Measurements from ENCODE around the gene LRP5. TPM values are rescaled to one million over a fixed set of nuclear protein-coding genes. Genes with fewer than 3 reads are reported as not detected.

LRP5 gene
- total RNA-seq (10.1 TPM), polyA plus RNA-seq (22.1 TPM)
- long read RNA-seq, donor 1, result 0 reads
- long read RNA-seq, donor 2, result 0 reads
- long read RNA-seq, donor 3, full-length matches to known transcripts, result 2 of 2 reads
- long read RNA-seq, donor 3, partial matches to known transcripts, result 0 of 2 reads
- long read RNA-seq, donor 3, other reads (novel, unspliced or antisense), result 0 of 2 reads
- long read RNA-seq, donor 4, full-length matches to known transcripts, result 1 of 1 reads
- long read RNA-seq, donor 4, partial matches to known transcripts, result 0 of 1 reads
- long read RNA-seq, donor 4, other reads (novel, unspliced or antisense), result 0 of 1 reads
- long read RNA-seq, donor 5, full-length matches to known transcripts, result 1 of 1 reads
- long read RNA-seq, donor 5, partial matches to known transcripts, result 0 of 1 reads
- long read RNA-seq, donor 5, other reads (novel, unspliced or antisense), result 0 of 1 reads
- long read RNA-seq, donor 6, full-length matches to known transcripts, result 2 of 2 reads
- long read RNA-seq, donor 6, partial matches to known transcripts, result 0 of 2 reads
- long read RNA-seq, donor 6, other reads (novel, unspliced or antisense), result 0 of 2 reads
- long read RNA-seq, donor 7, result 0 reads
- long read RNA-seq, donor 8, full-length matches to known transcripts, result 1 of 1 reads
- long read RNA-seq, donor 8, partial matches to known transcripts, result 0 of 1 reads
- long read RNA-seq, donor 8, other reads (novel, unspliced or antisense), result 0 of 1 reads
- long read RNA-seq, donor 9, full-length matches to known transcripts, result 1 of 1 reads
- long read RNA-seq, donor 9, partial matches to known transcripts, result 0 of 1 reads
- long read RNA-seq, donor 9, other reads (novel, unspliced or antisense), result 0 of 1 reads
- long read RNA-seq, donor 10, full-length matches to known transcripts, result 1 of 1 reads
- long read RNA-seq, donor 10, partial matches to known transcripts, result 0 of 1 reads
- long read RNA-seq, donor 10, other reads (novel, unspliced or antisense), result 0 of 1 reads

DNA sequence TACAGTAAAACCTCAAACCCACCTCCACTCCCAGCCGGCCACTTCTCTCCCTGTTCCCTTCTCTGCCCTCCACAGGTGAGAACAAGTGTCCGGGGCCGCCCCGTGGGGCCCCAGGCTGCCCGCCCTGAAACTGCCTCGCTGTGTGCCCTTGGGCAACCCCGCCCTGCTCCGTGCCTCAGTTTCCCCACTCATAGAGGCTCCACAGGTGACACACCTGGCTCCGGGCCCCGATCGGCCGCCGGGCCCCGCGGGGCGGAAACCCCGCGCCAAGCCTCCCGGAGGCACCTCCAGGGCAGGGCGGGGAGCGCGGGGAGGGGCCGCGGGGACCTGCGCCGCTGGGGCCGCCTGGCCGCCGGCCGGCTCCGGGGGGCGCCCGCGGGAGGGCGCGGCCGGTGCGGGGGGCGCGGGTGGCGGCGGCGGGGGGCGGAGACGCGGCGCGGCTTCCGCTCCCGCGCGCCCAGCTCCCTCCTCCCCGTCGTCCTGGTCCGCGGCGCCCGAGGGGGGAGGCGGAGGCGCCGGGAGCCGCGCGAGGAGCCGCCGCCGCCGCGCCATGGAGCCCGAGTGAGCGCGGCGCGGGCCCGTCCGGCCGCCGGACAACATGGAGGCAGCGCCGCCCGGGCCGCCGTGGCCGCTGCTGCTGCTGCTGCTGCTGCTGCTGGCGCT is at the start of gene LRP5:
TSS of gene LRP5 (plus strand) at position 475 of the 663 bp plus-strand sequence. CDS start at position 599, 124 bp downstream.
- WGBS, result 3% methylated on average over 83 of the region's 85 CpGs
- Histone ChIP-seq H3K27me3 (ENCODE audit: control insufficient read depth in 2 of 2, insufficient read depth in 1 of 2, low read length in 1 of 2) (peaks cover 0 to 10% of the 10 kb centered on the region in 2 donors), H3K27ac (ENCODE audit: low read depth in 1 of 2, low read length in 1 of 2) (peak within 1 kb of the TSS; percentile 48 to 51), H3K4me1 (ENCODE audit: control insufficient read depth in 2 of 2, insufficient read depth in 2 of 2, low read length in 2 of 2) (peaks cover 20 to 46% of the 10 kb centered on the region in 2 donors), H3K4me3 (ENCODE audit: low read length in 2 of 2) (peak within 1 kb of the TSS; percentile 62 to 83), H3K9me3 (ENCODE audit: control insufficient read depth in 2 of 2, insufficient read depth in 1 of 2, low read length in 1 of 2) (peaks cover 0 to 11% of the 10 kb centered on the region in 2 donors), H3K36me3 (ENCODE audit: control insufficient read depth in 2 of 2, insufficient read depth in 2 of 2, low read length in 1 of 2) (no peaks in the 10 kb centered on the region)
- peak in 1 of 9 donors; percentile 26 for DNase-seq (ENCODE audit: low read depth in 6 of 9, low spot score in 9 of 9)

DNA sequence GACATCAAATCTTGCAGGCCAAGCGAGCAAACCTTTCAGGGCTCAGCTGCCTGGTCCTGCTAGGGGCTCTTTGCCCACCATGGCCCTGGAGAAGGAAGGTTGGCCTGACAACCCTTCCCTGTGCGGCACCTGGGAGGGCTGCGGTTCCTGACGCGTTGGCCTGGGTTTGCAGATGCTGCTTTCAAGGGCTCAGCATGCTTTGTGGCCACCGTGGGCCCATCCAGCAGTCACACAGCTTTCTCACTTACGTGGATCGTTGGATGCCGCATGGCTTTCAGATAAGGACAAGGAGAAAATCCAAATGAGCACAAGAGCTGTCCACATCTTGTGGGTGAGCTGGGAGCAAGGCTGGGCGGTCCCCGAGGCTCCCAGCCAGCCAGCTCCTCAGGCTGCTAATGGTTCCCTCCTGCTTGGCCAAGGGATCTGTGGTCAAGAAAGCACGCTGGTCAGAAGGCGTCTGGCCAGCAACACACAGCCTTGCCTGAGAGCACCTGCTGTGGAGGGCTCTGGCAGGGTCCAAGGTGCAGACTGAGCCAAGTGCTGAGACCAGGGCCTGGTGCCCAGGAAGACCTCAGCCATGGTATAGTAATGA is 48.9 kb upstream of the LRP5 start:
- DNase-seq (ENCODE audit: low read depth in 6 of 9, low spot score in 9 of 9), result no peak
- H3K4me3 ChIP-seq (ENCODE audit: low read length in 2 of 2), result no peak overlapping the region
- no peak overlapping the region for H3K27ac ChIP-seq (ENCODE audit: low read depth in 1 of 2, low read length in 1 of 2)
- H3K9me3 ChIP-seq (ENCODE audit: control insufficient read depth in 2 of 2, insufficient read depth in 1 of 2, low read length in 1 of 2), result no peaks in the 10 kb centered on the region
- peaks cover 0 to 7% of the 10 kb centered on the region in 2 donors for H3K4me1 ChIP-seq (ENCODE audit: control insufficient read depth in 2 of 2, insufficient read depth in 2 of 2, low read length in 2 of 2)
- 96% methylated on average over 13 of the region's 13 CpGs for WGBS
- H3K36me3 ChIP-seq (ENCODE audit: control insufficient read depth in 2 of 2, insufficient read depth in 2 of 2, low read length in 1 of 2), result peaks cover 32 to 59% of the 10 kb centered on the region in 2 donors
- no peaks in the 10 kb centered on the region for H3K27me3 ChIP-seq (ENCODE audit: control insufficient read depth in 2 of 2, insufficient read depth in 1 of 2, low read length in 1 of 2)

DNA sequence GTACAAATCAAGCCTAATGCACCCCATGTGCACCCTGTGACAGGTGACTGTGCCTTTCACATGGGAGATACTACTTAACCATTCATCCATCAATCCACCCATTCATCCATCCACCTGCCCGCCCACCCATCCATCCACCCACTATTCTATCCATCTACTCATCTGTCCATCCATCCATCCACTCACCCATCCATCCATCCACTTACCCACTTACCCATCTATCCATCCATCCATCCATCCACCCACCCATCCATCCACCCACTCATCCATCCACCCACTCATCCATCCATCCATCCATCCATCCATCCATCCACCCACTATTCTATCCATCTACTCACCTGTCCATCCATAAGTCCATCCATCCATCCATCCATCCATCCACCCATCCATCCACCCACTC is 48.1 kb upstream of the LRP5 start:
- no peak for DNase-seq (ENCODE audit: low read depth in 6 of 9, low spot score in 9 of 9)

DNA sequence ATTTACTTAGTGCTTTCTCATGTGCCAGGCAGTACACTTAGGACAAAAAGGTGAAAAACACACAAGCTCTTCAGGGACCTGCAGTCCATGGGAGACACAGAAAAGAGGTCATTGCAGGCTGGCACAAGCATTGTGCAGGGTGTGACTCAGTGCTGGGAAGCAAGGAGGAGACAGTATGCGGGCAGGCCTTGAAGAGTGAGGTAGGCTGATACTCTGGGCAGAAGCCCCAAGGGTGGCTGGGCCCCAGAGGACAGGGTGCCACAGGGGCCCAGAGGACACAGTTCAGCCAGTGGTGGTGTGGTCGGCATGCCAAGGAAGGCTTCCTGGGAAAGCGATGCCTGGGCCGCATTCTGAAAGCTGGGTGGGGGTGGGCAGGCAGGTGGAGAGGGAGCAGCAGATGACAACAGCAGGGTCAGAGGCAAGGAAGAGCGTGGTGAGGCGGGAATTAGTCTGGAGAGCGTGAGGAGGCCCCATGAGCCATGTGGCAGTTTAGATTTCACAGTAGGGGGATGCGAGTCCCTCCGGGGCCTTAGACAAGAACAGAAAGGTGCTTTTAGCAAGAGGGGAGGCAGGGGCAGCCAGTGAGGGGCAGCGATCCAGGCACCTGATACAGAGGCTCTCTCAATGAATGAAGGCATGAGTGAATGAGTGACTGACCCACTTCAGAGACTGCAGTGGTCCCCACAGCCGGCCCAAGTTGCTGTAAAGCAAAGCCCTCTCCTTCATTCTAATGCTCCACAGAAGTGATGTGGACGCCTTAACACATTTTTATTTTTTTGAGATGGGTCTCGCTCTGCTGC is 47.5 kb upstream of the LRP5 start:
- H3K4me3 ChIP-seq (ENCODE audit: low read length in 2 of 2), result no peak overlapping the region
- H3K4me1 ChIP-seq (ENCODE audit: control insufficient read depth in 2 of 2, insufficient read depth in 2 of 2, low read length in 2 of 2), result peaks cover 0 to 7% of the 10 kb centered on the region in 2 donors
- H3K9me3 ChIP-seq (ENCODE audit: control insufficient read depth in 2 of 2, insufficient read depth in 1 of 2, low read length in 1 of 2), result no peaks in the 10 kb centered on the region
- no peak overlapping the region for H3K27ac ChIP-seq (ENCODE audit: low read depth in 1 of 2, low read length in 1 of 2)
- peaks cover 32 to 59% of the 10 kb centered on the region in 2 donors for H3K36me3 ChIP-seq (ENCODE audit: control insufficient read depth in 2 of 2, insufficient read depth in 2 of 2, low read length in 1 of 2)
- WGBS, result 91% methylated on average over 13 of the region's 13 CpGs
- H3K27me3 ChIP-seq (ENCODE audit: control insufficient read depth in 2 of 2, insufficient read depth in 1 of 2, low read length in 1 of 2), result no peaks in the 10 kb centered on the region
- no peak for DNase-seq (ENCODE audit: low read depth in 6 of 9, low spot score in 9 of 9)

More for the DNA sequence above, 48.1 kb upstream of the LRP5 start:
- H3K27ac ChIP-seq (ENCODE audit: low read depth in 1 of 2, low read length in 1 of 2), result no peak overlapping the region
- H3K4me1 ChIP-seq (ENCODE audit: control insufficient read depth in 2 of 2, insufficient read depth in 2 of 2, low read length in 2 of 2), result peaks cover 0 to 7% of the 10 kb centered on the region in 2 donors
- H3K27me3 ChIP-seq (ENCODE audit: control insufficient read depth in 2 of 2, insufficient read depth in 1 of 2, low read length in 1 of 2), result no peaks in the 10 kb centered on the region
- H3K4me3 ChIP-seq (ENCODE audit: low read length in 2 of 2), result no peak overlapping the region
- WGBS, result 97% methylated on average over 1 of the region's 1 CpG
- peaks cover 32 to 59% of the 10 kb centered on the region in 2 donors for H3K36me3 ChIP-seq (ENCODE audit: control insufficient read depth in 2 of 2, insufficient read depth in 2 of 2, low read length in 1 of 2)
- H3K9me3 ChIP-seq (ENCODE audit: control insufficient read depth in 2 of 2, insufficient read depth in 1 of 2, low read length in 1 of 2), result no peaks in the 10 kb centered on the region

DNA sequence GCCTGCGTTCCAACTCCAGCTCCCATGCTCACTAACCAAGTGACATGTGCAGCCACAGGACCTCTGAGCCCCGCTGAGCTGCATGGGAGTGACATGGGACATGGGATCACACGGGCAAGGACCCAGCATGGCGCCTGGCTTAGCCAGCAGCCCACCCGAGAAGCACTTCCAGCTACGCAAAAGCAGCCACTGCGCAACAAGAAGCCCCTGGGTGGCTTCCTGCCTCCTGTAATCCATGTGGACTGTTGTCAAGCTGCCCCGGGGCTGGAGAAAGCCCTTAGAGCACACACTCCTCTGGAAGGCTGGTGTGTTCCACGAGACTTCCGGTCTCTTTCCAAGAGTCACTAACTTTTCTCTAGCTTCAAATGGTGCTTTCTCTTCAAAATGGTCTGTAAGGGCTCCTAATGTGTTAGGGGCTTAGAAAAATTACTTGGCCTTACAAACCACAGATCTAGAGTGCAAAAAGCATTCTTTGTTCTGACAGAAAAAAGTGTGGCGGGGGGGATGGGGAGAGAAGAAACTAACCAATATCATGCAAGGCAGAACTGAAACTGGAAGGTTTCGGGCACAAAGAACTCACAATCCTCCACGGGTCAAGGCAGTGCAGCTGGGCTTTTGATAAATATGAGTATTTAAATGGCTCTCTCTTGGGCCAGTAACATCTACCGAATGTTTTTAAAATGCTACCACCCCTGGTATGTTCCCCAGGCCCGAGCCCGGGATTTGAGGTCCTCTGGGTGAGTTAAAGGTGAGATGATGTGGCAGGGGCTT is 46.1 kb upstream of the LRP5 start:
- no peak for DNase-seq (ENCODE audit: low read depth in 6 of 9, low spot score in 9 of 9)
- H3K36me3 ChIP-seq (ENCODE audit: control insufficient read depth in 2 of 2, insufficient read depth in 2 of 2, low read length in 1 of 2), result peaks cover 25 to 47% of the 10 kb centered on the region in 2 donors
- H3K4me3 ChIP-seq (ENCODE audit: low read length in 2 of 2), result no peak overlapping the region
- H3K9me3 ChIP-seq (ENCODE audit: control insufficient read depth in 2 of 2, insufficient read depth in 1 of 2, low read length in 1 of 2), result no peaks in the 10 kb centered on the region
- 95% methylated on average over 16 of the region's 16 CpGs for WGBS
- no peaks in the 10 kb centered on the region for H3K27me3 ChIP-seq (ENCODE audit: control insufficient read depth in 2 of 2, insufficient read depth in 1 of 2, low read length in 1 of 2)
- peaks cover 5 to 10% of the 10 kb centered on the region in 2 donors for H3K4me1 ChIP-seq (ENCODE audit: control insufficient read depth in 2 of 2, insufficient read depth in 2 of 2, low read length in 2 of 2)
- no peak overlapping the region for H3K27ac ChIP-seq (ENCODE audit: low read depth in 1 of 2, low read length in 1 of 2)

DNA sequence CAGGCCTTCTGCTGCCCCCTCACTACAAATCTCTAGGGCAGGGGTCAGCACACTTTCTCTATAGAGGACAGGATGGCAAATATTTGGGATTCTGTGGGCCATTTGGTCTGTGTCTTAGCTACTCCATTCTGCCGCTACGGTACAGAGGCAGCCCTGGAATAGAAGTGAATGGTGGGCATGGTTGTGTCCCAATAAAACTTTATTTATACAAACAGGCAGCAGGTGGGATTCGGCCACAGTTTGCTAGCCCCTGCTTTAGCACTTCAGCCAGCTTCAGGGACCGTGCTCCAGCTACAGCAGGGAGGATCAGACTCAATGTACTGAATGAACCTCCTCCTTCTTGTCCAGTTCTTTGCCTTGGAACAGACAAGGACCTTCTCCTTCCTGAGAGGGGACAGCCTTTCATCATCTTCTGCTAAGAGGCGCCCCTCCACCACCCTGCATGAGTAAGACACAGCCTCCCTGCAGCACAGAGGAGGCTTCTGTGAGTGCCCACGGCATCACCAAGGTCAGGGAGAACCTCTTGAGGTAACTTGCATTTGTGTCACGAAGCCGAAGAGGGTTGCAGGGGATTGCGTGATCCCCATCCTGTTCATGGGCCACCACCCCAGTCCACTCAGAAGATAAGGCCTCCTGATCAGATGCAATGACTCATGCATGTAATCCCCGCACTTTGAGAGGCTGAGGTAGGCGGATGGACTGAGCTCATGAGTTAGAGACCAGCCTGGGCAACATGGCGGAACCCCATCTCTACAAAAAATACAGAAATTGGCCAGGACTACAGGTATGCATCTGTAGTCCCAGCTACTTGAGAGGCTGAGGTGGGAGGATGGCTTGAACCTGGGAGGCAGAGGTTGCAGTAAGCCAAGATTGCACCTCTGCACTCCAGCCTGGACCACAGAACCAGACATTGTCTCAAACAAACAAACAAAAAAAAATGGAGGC is 45.2 kb upstream of the LRP5 start:
- no peak for DNase-seq (ENCODE audit: low read depth in 6 of 9, low spot score in 9 of 9)
- no peaks in the 10 kb centered on the region for H3K9me3 ChIP-seq (ENCODE audit: control insufficient read depth in 2 of 2, insufficient read depth in 1 of 2, low read length in 1 of 2)
- no peaks in the 10 kb centered on the region for H3K27me3 ChIP-seq (ENCODE audit: control insufficient read depth in 2 of 2, insufficient read depth in 1 of 2, low read length in 1 of 2)
- peaks cover 5 to 14% of the 10 kb centered on the region in 2 donors for H3K4me1 ChIP-seq (ENCODE audit: control insufficient read depth in 2 of 2, insufficient read depth in 2 of 2, low read length in 2 of 2)
- no peak overlapping the region for H3K4me3 ChIP-seq (ENCODE audit: low read length in 2 of 2)
- H3K27ac ChIP-seq (ENCODE audit: low read depth in 1 of 2, low read length in 1 of 2), result no peak overlapping the region
- WGBS, result 95% methylated on average over 12 of the region's 12 CpGs
- H3K36me3 ChIP-seq (ENCODE audit: control insufficient read depth in 2 of 2, insufficient read depth in 2 of 2, low read length in 1 of 2), result peaks cover 17 to 38% of the 10 kb centered on the region in 2 donors

DNA sequence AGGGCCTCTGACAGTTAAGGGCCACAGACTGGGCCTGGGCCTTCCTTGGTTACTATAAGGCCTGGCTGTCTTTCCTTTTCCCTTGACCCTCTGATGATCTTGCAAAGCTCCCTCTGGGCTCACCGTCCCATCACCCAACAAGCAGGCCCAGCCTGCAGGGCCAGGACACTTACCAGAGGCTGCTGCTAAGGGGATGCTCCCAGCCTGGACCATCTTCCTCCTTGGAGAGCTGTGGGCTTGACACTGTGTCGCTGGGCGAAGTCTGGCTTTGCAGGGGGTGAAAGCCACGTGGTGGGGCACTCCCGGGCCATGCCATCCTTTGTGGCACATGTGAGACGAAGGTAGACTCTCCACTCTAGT is 44.5 kb upstream of the LRP5 start:
- peaks cover 11 to 34% of the 10 kb centered on the region in 2 donors for H3K36me3 ChIP-seq (ENCODE audit: control insufficient read depth in 2 of 2, insufficient read depth in 2 of 2, low read length in 1 of 2)
- H3K9me3 ChIP-seq (ENCODE audit: control insufficient read depth in 2 of 2, insufficient read depth in 1 of 2, low read length in 1 of 2), result no peaks in the 10 kb centered on the region
- DNase-seq (ENCODE audit: low read depth in 6 of 9, low spot score in 9 of 9), result no peak
- H3K4me1 ChIP-seq (ENCODE audit: control insufficient read depth in 2 of 2, insufficient read depth in 2 of 2, low read length in 2 of 2), result peaks cover 5 to 20% of the 10 kb centered on the region in 2 donors
- no peak overlapping the region for H3K4me3 ChIP-seq (ENCODE audit: low read length in 2 of 2)
- 98% methylated on average over 6 of the region's 6 CpGs for WGBS
- no peaks in the 10 kb centered on the region for H3K27me3 ChIP-seq (ENCODE audit: control insufficient read depth in 2 of 2, insufficient read depth in 1 of 2, low read length in 1 of 2)
- H3K27ac ChIP-seq (ENCODE audit: low read depth in 1 of 2, low read length in 1 of 2), result no peak overlapping the region
